ENCODE measurements around the gene NSF. TPM values are rescaled to one million over a fixed set of nuclear protein-coding genes. Genes with fewer than 3 reads are reported as not detected.

Gene NSF
- polyA plus RNA-seq, 2 of the 4 experiments (the other 2 are of a cell fraction): 30.1 to 63.1 TPM

DNA sequence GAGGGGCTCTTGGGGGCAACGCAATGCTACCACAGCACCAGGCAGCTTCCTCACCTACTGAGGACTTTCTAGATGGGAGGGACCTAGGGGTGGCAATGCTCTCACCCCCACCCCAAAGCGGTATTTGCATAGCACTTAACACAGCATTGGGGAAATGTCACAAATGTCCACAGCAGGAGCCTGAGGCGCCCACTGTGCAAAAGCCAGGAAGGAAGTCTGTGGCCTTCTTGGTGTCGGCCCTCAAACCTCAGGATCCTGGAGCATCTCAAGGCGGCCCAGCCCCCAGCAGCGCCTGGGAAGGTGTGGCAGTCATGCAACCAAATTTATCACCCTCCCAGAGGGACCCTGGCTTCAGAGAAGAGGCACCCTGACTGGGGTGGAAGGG, 182.7 kb downstream of the NSF start:
- TF ChIP-seq RARB (CRISPR knock-in tag; IDR thresholded peaks at IDR 0.05) (no peak), NPAS2 (CRISPR knock-in tag; IDR thresholded peaks at IDR 0.05; ENCODE audit: borderline replicate concordance) (no peak), SREBF2 (IDR thresholded peaks at IDR 0.05) (no peak), RNF2 (IDR thresholded peaks at IDR 0.05; ENCODE audit: borderline replicate concordance, low read depth) (no peak), CBX2 (IDR thresholded peaks at IDR 0.05; ENCODE audit: borderline replicate concordance, low read depth) (no peak), RFX5 (IDR thresholded peaks at IDR 0.05) (no peak), ESRRA (IDR thresholded peaks at IDR 0.05; ENCODE audit: borderline replicate concordance, low read length) (no peak), GATA3 (IDR thresholded peaks at IDR 0.05; ENCODE audit: borderline replicate concordance) (no peak), ZSCAN20 (CRISPR knock-in tag; IDR thresholded peaks at IDR 0.05) (no peak), JUNB (IDR thresholded peaks at IDR 0.05) (no peak), POLR2AphosphoS2 (conservative IDR thresholded peaks at IDR 0.05; ENCODE audit: low read length) (no peak), EP300 (IDR thresholded peaks at IDR 0.05) (no peak), BHLHE40 (IDR thresholded peaks at IDR 0.05; ENCODE audit: low read depth, low read length) (no peak), CBX8 (IDR thresholded peaks at IDR 0.05) (no peak), CEBPB (IDR thresholded peaks at IDR 0.05) (no peak), MAZ (IDR thresholded peaks at IDR 0.05; ENCODE audit: borderline replicate concordance, low read depth, low read length) (no peak), CHD4 (IDR thresholded peaks at IDR 0.05; ENCODE audit: borderline replicate concordance) (no peak), KDM1A (IDR thresholded peaks at IDR 0.05; ENCODE audit: low read depth) (no peak)
- TF ChIP-seq, protein P1, sequence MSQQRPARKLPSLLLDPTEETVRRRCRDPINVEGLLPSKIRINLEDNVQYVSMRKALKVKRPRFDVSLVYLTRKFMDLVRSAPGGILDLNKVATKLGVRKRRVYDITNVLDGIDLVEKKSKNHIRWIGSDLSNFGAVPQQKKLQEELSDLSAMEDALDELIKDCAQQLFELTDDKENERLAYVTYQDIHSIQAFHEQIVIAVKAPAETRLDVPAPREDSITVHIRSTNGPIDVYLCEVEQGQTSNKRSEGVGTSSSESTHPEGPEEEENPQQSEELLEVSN (IDR thresholded peaks at IDR 0.05; ENCODE audit: borderline replicate concordance, low read depth): no peak
- TF ChIP-seq, protein P2, sequence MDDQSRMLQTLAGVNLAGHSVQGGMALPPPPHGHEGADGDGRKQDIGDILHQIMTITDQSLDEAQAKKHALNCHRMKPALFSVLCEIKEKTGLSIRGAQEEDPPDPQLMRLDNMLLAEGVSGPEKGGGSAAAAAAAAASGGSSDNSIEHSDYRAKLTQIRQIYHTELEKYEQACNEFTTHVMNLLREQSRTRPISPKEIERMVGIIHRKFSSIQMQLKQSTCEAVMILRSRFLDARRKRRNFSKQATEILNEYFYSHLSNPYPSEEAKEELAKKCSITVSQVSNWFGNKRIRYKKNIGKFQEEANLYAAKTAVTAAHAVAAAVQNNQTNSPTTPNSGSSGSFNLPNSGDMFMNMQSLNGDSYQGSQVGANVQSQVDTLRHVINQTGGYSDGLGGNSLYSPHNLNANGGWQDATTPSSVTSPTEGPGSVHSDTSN (IDR thresholded peaks at IDR 0.05): no peak
- DNase-seq (ENCODE audit: low read depth in 1 of 2, low spot score in 1 of 2): no peak
- 91% methylated on average over 6 of the region's 6 CpGs for WGBS (ENCODE audit: missing lambda C conversion rate)
- ChIA-PET CTCF (interaction anchor here (0.6 to 2.3 kb wide), 5 partner anchors 8 to 168 kb away, joined by 3 to 8 read pairs (median 3); no protein-coding TSS in a partner anchor), POLR2A (no interaction called here)
- FAIRE-seq: no peak
- Histone ChIP-seq H3K27ac (peak overlapping the region in 1 of 2 experiments; percentile 94; a peak in 2 of 6 replicates), H3K4me1 (peaks cover 28% of the 10 kb centered on the region), H3K4me2 (no peak overlapping the region), H3K9me3 (no peaks in the 10 kb centered on the region), H3K4me3 (no peak overlapping the region)
- ATAC-seq: no peak

DNA sequence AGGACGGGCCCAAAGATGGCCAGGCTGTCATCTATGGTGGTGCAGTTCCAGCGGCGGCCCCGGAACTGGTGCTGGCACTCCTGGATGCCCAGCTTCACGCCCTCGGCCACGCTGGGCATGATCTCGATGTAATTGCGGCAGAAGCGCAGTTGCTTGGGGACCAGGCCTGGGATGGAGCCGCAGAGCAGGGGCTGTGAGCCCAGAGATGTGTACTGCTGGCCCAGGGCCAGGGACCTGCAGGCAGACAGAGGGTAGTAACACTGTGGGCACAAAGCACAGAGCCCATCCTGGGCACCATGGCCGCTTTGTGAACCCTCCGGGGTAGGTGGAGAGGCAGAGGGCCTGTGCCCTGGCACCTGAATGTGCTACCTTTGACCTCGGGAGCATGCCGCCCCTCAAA, 183.2 kb downstream of the NSF start:
- Histone ChIP-seq H3K4me2 (no peak overlapping the region), H3K4me1 (peaks cover 28% of the 10 kb centered on the region), H3K27ac (peak overlapping the region in 1 of 2 experiments; percentile 8; a peak in 1 of 6 replicates), H3K4me3 (no peak overlapping the region), H3K9me3 (no peaks in the 10 kb centered on the region)
- ChIA-PET POLR2A (no interaction called here), CTCF (interaction anchor here (0.6 to 2.6 kb wide), 8 partner anchors 8 to 168 kb away, joined by 3 to 15 read pairs (median 3); no protein-coding TSS in a partner anchor)
- DNase-seq (ENCODE audit: low read depth in 1 of 2, low spot score in 1 of 2): no peak
- TF ChIP-seq, protein P3, sequence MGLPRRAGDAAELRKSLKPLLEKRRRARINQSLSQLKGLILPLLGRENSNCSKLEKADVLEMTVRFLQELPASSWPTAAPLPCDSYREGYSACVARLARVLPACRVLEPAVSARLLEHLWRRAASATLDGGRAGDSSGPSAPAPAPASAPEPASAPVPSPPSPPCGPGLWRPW (IDR thresholded peaks at IDR 0.05): no peak
- TF ChIP-seq, protein P4, sequence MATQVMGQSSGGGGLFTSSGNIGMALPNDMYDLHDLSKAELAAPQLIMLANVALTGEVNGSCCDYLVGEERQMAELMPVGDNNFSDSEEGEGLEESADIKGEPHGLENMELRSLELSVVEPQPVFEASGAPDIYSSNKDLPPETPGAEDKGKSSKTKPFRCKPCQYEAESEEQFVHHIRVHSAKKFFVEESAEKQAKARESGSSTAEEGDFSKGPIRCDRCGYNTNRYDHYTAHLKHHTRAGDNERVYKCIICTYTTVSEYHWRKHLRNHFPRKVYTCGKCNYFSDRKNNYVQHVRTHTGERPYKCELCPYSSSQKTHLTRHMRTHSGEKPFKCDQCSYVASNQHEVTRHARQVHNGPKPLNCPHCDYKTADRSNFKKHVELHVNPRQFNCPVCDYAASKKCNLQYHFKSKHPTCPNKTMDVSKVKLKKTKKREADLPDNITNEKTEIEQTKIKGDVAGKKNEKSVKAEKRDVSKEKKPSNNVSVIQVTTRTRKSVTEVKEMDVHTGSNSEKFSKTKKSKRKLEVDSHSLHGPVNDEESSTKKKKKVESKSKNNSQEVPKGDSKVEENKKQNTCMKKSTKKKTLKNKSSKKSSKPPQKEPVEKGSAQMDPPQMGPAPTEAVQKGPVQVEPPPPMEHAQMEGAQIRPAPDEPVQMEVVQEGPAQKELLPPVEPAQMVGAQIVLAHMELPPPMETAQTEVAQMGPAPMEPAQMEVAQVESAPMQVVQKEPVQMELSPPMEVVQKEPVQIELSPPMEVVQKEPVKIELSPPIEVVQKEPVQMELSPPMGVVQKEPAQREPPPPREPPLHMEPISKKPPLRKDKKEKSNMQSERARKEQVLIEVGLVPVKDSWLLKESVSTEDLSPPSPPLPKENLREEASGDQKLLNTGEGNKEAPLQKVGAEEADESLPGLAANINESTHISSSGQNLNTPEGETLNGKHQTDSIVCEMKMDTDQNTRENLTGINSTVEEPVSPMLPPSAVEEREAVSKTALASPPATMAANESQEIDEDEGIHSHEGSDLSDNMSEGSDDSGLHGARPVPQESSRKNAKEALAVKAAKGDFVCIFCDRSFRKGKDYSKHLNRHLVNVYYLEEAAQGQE (IDR thresholded peaks at IDR 0.05): no peak
- TF ChIP-seq HOXA7 (CRISPR knock-in tag; IDR thresholded peaks at IDR 0.05) (no peak), EHMT2 (IDR thresholded peaks at IDR 0.05; ENCODE audit: low read depth) (no peak), RAD21 (conservative IDR thresholded peaks at IDR 0.05 in 1 of 2, IDR thresholded peaks at IDR 0.05 in 1 of 2) (no peak), HEYL (CRISPR knock-in tag; IDR thresholded peaks at IDR 0.05) (no peak), NFE2L2 (conservative IDR thresholded peaks at IDR 0.05; ENCODE audit: low read length) (no peak), POLR2AphosphoS2 (conservative IDR thresholded peaks at IDR 0.05; ENCODE audit: low read length) (no peak), MYC (IDR thresholded peaks at IDR 0.05; ENCODE audit: borderline replicate concordance, low read length) (no peak)
- TF ChIP-seq, protein P5, sequence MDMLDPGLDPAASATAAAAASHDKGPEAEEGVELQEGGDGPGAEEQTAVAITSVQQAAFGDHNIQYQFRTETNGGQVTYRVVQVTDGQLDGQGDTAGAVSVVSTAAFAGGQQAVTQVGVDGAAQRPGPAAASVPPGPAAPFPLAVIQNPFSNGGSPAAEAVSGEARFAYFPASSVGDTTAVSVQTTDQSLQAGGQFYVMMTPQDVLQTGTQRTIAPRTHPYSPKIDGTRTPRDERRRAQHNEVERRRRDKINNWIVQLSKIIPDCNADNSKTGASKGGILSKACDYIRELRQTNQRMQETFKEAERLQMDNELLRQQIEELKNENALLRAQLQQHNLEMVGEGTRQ (IDR thresholded peaks at IDR 0.05): no peak
- TF ChIP-seq, protein P6, sequence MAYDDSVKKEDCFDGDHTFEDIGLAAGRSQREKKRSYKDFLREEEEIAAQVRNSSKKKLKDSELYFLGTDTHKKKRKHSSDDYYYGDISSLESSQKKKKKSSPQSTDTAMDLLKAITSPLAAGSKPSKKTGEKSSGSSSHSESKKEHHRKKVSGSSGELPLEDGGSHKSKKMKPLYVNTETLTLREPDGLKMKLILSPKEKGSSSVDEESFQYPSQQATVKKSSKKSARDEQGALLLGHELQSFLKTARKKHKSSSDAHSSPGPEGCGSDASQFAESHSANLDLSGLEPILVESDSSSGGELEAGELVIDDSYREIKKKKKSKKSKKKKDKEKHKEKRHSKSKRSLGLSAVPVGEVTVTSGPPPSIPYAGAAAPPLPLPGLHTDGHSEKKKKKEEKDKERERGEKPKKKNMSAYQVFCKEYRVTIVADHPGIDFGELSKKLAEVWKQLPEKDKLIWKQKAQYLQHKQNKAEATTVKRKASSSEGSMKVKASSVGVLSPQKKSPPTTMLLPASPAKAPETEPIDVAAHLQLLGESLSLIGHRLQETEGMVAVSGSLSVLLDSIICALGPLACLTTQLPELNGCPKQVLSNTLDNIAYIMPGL (CRISPR knock-in tag; IDR thresholded peaks at IDR 0.05; ENCODE audit: borderline replicate concordance): no peak
- ATAC-seq: no peak
- WGBS (ENCODE audit: missing lambda C conversion rate): 97% methylated on average over 10 of the region's 15 CpGs
- FAIRE-seq: no peak
